Keratinocyte (primary cell): Measurements from ENCODE around the gene GPR34.

Experiments used
- EZH2 ChIP-seq: IDR thresholded peaks from one replicate; pipeline ENCODE4 v1.6.1; 2012; ENCODE audit warnings: inconsistent platforms, mild to moderate bottlenecking, low read length, moderate library complexity
- TF ChIP-seq, protein P1 (sequence below), 3 experiments: IDR thresholded peaks in 1 of 3; conservative IDR thresholded peaks in 1 of 3; optimal IDR thresholded peaks in 1 of 3; 2 replicates in 2 of 3; 3 replicates in 1 of 3; pipeline versions ENCODE3 to v1.5.1; 2011; ENCODE audit warnings: low read length in 3 of 3, mild to moderate bottlenecking in 3 of 3, moderate library complexity in 2 of 3, control low read depth in 1 of 3, inconsistent platforms in 1 of 3; ENCODE audit not compliant: insufficient read depth in 2 of 3; ENCODE audit errors: extremely low read depth in 1 of 3

DNA sequence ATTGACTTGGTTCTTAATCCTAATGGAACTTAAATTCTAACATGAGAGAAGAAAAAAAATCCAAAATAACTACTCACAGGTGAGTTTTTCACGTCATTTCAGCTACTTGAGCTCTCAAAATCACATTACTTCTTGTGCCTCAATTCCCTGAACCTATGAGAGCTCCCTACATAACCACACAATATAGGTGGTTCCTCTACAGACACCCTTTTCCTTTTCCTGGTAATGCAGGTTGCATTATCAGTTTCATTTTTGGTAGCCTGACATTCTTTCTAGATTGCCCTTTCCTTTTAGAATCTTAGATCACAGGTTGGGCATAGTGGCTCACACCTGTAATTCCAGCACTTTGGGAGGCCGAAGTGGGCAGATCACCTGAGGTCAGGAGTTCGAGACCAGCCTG lies 4.3 kb downstream of the GPR34 start:
- TF ChIP-seq, protein P1, sequence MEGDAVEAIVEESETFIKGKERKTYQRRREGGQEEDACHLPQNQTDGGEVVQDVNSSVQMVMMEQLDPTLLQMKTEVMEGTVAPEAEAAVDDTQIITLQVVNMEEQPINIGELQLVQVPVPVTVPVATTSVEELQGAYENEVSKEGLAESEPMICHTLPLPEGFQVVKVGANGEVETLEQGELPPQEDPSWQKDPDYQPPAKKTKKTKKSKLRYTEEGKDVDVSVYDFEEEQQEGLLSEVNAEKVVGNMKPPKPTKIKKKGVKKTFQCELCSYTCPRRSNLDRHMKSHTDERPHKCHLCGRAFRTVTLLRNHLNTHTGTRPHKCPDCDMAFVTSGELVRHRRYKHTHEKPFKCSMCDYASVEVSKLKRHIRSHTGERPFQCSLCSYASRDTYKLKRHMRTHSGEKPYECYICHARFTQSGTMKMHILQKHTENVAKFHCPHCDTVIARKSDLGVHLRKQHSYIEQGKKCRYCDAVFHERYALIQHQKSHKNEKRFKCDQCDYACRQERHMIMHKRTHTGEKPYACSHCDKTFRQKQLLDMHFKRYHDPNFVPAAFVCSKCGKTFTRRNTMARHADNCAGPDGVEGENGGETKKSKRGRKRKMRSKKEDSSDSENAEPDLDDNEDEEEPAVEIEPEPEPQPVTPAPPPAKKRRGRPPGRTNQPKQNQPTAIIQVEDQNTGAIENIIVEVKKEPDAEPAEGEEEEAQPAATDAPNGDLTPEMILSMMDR (optimal IDR thresholded peaks at IDR 0.05 in 1 of 3, IDR thresholded peaks at IDR 0.05 in 1 of 3, conservative IDR thresholded peaks at IDR 0.05 in 1 of 3; ENCODE audit: extremely low read depth in 1 of 3, insufficient read depth in 2 of 3, low read length in 3 of 3): no peak
- TF ChIP-seq EZH2: no peak
